GM13976 (cell line): ENCODE measurements around the gene GLTP.
"Not testable (repeated sequence)": the region's sequence is repeated elsewhere in the genome, so short reads cannot be mapped to it uniquely, and the experiment has no call there.

ENCODE experiments used
- DNase-seq: peaks from one replicate; pipeline ENCODE4 v3.0.0; 2012; ENCODE audit warnings: low spot score
- CTCF ChIP-seq: IDR thresholded peaks from 2 replicates; pipeline ENCODE4 v1.5.1; 2012; ENCODE audit warnings: borderline replicate concordance, mild to moderate bottlenecking; ENCODE audit not compliant: insufficient read depth; ENCODE audit errors: extremely low read depth, missing control alignments, control extremely low read depth
- in situ Hi-C: fragments of 300-500 bp; cut with MboI; formaldehyde crosslinking; loops from one replicate; pipeline ENCODE4 v1.12.0; 2022; ENCODE audit warnings: low sequenced_read_pairs, mixed read lengths, inconsistent platforms; ENCODE audit not compliant: unreplicated experiment

The GLTP gene

GRCh38 chr12:109868182-109869051 is 11.9 kb downstream of the GLTP start:
- in situ Hi-C loops = no loop called here
- DNase-seq = no peak
- TF ChIP-seq CTCF = no peak

- in situ Hi-C loops = no loop called here
- no peak for TF ChIP-seq CTCF
- DNase-seq = no peak
These were observed 15.4 kb downstream of the GLTP start for GRCh38 chr12:109864916-109865315.

GRCh38 chr12:109863847-109864712 is 16.3 kb downstream of the GLTP start:
- DNase-seq = no peak
- in situ Hi-C loops = no loop called here
- TF ChIP-seq CTCF = no peak

- DNase-seq, in situ Hi-C loops: not testable (repeated sequence)
These were observed 17.9 kb downstream of the GLTP start for GRCh38 chr12:109862491-109862890.

- no peak for DNase-seq
- no peak for TF ChIP-seq CTCF
- in situ Hi-C loops = no loop called here
These were observed 18.5 kb downstream of the GLTP start for GRCh38 chr12:109861689-109862314.

- no peak for TF ChIP-seq CTCF
- no peak for DNase-seq
These were observed 19.4 kb downstream of the GLTP start for GRCh38 chr12:109860977-109861376.

GRCh38 chr12:109858764-109859163 is 21.6 kb downstream of the GLTP start:
- no peak for TF ChIP-seq CTCF
- DNase-seq = no peak
- in situ Hi-C loops = no loop called here

More at GRCh38 chr12:109860977-109861376, 19.4 kb downstream of the GLTP start:
- in situ Hi-C loops = no loop called here
